Erythroblast (primary cell): ENCODE results near the gene SMIM44.

ENCODE experiments used
- GATA1 ChIP-seq: IDR thresholded peaks from 2 replicates; pipeline ENCODE4 v1.6.1; 2011; ENCODE audit warnings: low read depth, mild to moderate bottlenecking, control low read depth, low read length, moderate library complexity
- POLR2A ChIP-seq: IDR thresholded peaks from 2 replicates; pipeline ENCODE4 v1.6.1; 2011; ENCODE audit warnings: mild to moderate bottlenecking, low read length

DNA sequence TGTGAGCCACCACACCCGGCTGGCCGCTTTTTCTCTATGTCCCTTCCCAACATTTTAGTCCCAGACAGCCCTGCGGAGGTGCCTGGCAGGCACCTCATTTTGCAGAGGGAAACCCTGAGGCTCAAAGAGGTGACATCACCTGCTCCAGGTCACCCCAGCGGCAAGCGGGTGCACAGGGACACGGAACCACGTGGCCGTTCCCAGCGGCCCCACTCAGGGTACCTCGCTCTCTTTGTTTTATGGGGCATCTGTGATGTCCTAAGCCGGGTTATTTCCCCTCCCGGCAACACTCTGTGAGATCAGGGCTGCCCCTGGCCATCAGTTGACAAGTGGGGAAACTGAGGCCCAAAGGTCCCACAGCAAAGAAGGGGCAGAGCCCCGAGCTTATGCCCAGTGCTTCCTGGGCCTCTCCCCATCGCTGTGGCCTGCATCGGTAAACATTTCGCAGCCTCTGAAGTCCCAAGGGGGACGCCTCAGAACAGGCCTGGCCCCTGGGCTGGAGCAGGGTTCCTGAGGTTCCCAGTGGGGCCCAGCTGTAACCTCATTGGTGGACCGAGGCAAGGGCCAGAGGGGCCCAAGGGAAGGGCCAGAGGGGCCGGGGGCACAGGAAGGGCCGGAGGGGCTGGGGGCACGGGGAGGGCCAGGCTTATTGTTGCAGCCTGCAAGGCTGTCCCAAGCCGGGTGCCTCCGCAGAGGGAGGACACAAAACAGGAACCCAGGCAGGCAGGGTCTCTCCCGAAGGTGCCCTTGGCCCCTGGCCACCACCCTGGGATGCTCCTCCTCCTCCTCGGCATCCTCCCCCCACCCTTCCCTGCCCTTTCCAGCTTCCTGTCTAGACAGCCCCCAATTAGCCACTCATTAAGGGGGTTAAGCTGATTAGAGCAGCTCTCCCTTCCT lies 41.9 kb downstream of the SMIM44 start:
- no peak for TF ChIP-seq POLR2A
- TF ChIP-seq GATA1: no peak
